ENCODE results near the gene DOHH. TPM values are rescaled to one million over a fixed set of nuclear protein-coding genes. Genes with fewer than 3 reads are reported as not detected.

Gene DOHH
- polyA plus RNA-seq, 2 of the 4 experiments (the other 2 are of a cell fraction): 4.6 to 13.3 TPM

DNA sequence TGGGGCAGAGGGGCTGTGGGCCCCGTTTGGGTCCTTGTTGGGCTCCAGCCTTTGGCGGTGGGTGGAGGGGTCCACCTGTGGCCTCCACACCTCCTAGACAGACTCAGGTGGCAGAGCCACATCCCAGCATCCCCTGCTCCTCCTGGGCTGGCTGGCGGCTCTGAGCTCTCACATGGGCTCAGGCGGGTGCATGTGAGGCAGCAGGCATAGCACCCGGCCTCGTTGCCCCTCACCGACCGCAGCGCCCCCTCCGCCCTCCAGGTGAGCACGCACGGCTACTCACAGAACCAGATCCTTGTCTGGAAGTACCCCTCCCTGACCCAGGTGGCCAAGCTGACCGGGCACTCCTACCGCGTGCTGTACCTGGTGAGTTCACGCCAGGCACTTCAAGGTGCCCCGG, 32.6 kb upstream of the DOHH start:
- CTCF ChIA-PET: interaction anchor here (1.2 kb wide), 2 partner anchors 42 to 52 kb away, joined by 3 to 4 read pairs; no protein-coding TSS in a partner anchor
- POLR2A ChIA-PET: no interaction called here
- Histone ChIP-seq H3K27ac (no peak overlapping the region), H3K4me3 (no peak overlapping the region), H3K4me2 (no peak overlapping the region), H3K9me3 (no peaks in the 10 kb centered on the region), H3K4me1 (no peaks in the 10 kb centered on the region)
- no peak for FAIRE-seq
- no peak for TF ChIP-seq JUN (IDR thresholded peaks at IDR 0.05)
- TF ChIP-seq, protein P1, sequence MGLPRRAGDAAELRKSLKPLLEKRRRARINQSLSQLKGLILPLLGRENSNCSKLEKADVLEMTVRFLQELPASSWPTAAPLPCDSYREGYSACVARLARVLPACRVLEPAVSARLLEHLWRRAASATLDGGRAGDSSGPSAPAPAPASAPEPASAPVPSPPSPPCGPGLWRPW (IDR thresholded peaks at IDR 0.05): no peak
- TF ChIP-seq, protein P2, sequence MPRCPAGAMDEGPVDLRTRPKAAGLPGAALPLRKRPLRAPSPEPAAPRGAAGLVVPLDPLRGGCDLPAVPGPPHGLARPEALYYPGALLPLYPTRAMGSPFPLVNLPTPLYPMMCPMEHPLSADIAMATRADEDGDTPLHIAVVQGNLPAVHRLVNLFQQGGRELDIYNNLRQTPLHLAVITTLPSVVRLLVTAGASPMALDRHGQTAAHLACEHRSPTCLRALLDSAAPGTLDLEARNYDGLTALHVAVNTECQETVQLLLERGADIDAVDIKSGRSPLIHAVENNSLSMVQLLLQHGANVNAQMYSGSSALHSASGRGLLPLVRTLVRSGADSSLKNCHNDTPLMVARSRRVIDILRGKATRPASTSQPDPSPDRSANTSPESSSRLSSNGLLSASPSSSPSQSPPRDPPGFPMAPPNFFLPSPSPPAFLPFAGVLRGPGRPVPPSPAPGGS (IDR thresholded peaks at IDR 0.05): no peak
- no peak for TF ChIP-seq POLR2A (IDR thresholded peaks at IDR 0.05; ENCODE audit: low read length)
- no peak for TF ChIP-seq ZFP36 (IDR thresholded peaks at IDR 0.05; ENCODE audit: borderline replicate concordance, partially characterized antibody)
- no peak for TF ChIP-seq CHD4 (IDR thresholded peaks at IDR 0.05; ENCODE audit: borderline replicate concordance)
- TF ChIP-seq RFX5 (IDR thresholded peaks at IDR 0.05): no peak
- TF ChIP-seq TFCP2L1 (CRISPR knock-in tag; IDR thresholded peaks at IDR 0.05): no peak
- no peak for TF ChIP-seq ZNF302 (CRISPR knock-in tag; IDR thresholded peaks at IDR 0.05)
- no peak for ATAC-seq
- WGBS (ENCODE audit: missing lambda C conversion rate): 97% methylated on average over 6 of the region's 17 CpGs
- no peak for DNase-seq (ENCODE audit: low read depth in 1 of 2, low spot score in 1 of 2)

DNA sequence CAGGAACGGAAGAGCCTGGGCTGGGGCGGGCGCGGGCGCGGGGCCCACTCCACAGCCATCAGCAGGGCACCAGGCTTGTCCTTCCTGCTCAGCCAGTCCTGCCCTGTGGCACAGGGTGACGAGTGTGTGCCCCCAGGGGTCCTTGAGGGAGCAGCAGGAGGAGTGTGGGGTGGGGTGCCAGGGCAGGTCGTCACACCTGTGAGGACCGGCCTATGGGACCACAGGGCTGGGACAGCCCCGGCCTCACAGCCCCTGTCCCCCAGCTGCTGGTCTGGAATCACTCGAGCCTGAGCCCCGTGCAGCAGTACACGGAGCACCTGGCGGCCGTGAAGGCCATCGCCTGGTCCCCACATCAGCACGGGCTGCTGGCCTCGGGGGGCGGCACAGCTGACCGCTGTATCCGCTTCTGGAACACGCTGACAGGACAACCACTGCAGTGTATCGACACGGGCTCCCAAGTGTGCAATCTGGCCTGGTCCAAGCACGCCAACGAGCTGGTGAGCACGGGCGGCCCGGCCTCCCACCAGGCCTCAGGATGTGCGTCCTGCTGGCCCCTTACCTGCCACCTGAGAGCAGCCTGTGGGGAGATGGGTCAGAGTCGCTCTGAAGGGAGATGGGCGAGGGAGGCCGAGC, 31.8 kb upstream of the DOHH start:
- Histone ChIP-seq H3K27ac (no peak overlapping the region), H3K9me3 (no peaks in the 10 kb centered on the region), H3K4me3 (no peak overlapping the region), H3K4me1 (no peaks in the 10 kb centered on the region), H3K4me2 (no peak overlapping the region)
- no peak for DNase-seq (ENCODE audit: low read depth in 1 of 2, low spot score in 1 of 2)
- ChIA-PET POLR2A (no interaction called here), CTCF (interaction anchor here (0.8 to 1.2 kb wide), 2 partner anchors 43 to 51 kb away, joined by 3 to 5 read pairs (median 4); no protein-coding TSS in a partner anchor)
- no peak for ATAC-seq
- TF ChIP-seq, protein P3, sequence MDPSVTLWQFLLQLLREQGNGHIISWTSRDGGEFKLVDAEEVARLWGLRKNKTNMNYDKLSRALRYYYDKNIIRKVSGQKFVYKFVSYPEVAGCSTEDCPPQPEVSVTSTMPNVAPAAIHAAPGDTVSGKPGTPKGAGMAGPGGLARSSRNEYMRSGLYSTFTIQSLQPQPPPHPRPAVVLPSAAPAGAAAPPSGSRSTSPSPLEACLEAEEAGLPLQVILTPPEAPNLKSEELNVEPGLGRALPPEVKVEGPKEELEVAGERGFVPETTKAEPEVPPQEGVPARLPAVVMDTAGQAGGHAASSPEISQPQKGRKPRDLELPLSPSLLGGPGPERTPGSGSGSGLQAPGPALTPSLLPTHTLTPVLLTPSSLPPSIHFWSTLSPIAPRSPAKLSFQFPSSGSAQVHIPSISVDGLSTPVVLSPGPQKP (IDR thresholded peaks at IDR 0.05; ENCODE audit: low read depth, low read length): no peak
- TF ChIP-seq POLR2A (IDR thresholded peaks at IDR 0.05; ENCODE audit: low read length) (no peak), RNF2 (IDR thresholded peaks at IDR 0.05; ENCODE audit: borderline replicate concordance, low read depth) (no peak), CBX8 (IDR thresholded peaks at IDR 0.05) (no peak), FOSL2 (IDR thresholded peaks at IDR 0.05) (no peak), FOSL2 (CRISPR knock-in tag; IDR thresholded peaks at IDR 0.05) (no peak), EHMT2 (IDR thresholded peaks at IDR 0.05; ENCODE audit: low read depth) (no peak), HEYL (CRISPR knock-in tag; IDR thresholded peaks at IDR 0.05) (no peak), CHD4 (IDR thresholded peaks at IDR 0.05; ENCODE audit: borderline replicate concordance) (no peak), ZFP36 (IDR thresholded peaks at IDR 0.05; ENCODE audit: borderline replicate concordance, partially characterized antibody) (no peak), ZSCAN20 (CRISPR knock-in tag; IDR thresholded peaks at IDR 0.05) (no peak), MAZ (IDR thresholded peaks at IDR 0.05; ENCODE audit: borderline replicate concordance, low read depth, low read length) (no peak), MYC (IDR thresholded peaks at IDR 0.05; ENCODE audit: borderline replicate concordance, low read length) (no peak), HOXB13 (CRISPR knock-in tag; IDR thresholded peaks at IDR 0.05; ENCODE audit: low read depth) (no peak), SMC3 (IDR thresholded peaks at IDR 0.05) (no peak), KDM1A (IDR thresholded peaks at IDR 0.05; ENCODE audit: low read depth) (no peak)
- TF ChIP-seq, protein P4, sequence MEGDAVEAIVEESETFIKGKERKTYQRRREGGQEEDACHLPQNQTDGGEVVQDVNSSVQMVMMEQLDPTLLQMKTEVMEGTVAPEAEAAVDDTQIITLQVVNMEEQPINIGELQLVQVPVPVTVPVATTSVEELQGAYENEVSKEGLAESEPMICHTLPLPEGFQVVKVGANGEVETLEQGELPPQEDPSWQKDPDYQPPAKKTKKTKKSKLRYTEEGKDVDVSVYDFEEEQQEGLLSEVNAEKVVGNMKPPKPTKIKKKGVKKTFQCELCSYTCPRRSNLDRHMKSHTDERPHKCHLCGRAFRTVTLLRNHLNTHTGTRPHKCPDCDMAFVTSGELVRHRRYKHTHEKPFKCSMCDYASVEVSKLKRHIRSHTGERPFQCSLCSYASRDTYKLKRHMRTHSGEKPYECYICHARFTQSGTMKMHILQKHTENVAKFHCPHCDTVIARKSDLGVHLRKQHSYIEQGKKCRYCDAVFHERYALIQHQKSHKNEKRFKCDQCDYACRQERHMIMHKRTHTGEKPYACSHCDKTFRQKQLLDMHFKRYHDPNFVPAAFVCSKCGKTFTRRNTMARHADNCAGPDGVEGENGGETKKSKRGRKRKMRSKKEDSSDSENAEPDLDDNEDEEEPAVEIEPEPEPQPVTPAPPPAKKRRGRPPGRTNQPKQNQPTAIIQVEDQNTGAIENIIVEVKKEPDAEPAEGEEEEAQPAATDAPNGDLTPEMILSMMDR (IDR thresholded peaks at IDR 0.05): no peak
- 100% methylated on average over 10 of the region's 33 CpGs for WGBS (ENCODE audit: missing lambda C conversion rate)
- FAIRE-seq: no peak

All from A549 (cell line).